Measurements from ENCODE around the gene ZNF385B.

The ZNF385B gene

GRCh38 chr2:179652296-179652695, 209.1 kb downstream of the ZNF385B start:
- TF ChIP-seq, protein P1, sequence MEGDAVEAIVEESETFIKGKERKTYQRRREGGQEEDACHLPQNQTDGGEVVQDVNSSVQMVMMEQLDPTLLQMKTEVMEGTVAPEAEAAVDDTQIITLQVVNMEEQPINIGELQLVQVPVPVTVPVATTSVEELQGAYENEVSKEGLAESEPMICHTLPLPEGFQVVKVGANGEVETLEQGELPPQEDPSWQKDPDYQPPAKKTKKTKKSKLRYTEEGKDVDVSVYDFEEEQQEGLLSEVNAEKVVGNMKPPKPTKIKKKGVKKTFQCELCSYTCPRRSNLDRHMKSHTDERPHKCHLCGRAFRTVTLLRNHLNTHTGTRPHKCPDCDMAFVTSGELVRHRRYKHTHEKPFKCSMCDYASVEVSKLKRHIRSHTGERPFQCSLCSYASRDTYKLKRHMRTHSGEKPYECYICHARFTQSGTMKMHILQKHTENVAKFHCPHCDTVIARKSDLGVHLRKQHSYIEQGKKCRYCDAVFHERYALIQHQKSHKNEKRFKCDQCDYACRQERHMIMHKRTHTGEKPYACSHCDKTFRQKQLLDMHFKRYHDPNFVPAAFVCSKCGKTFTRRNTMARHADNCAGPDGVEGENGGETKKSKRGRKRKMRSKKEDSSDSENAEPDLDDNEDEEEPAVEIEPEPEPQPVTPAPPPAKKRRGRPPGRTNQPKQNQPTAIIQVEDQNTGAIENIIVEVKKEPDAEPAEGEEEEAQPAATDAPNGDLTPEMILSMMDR (conservative IDR thresholded peaks at IDR 0.05): no peak
- H3K27ac ChIP-seq: no peak overlapping the region

DNA sequence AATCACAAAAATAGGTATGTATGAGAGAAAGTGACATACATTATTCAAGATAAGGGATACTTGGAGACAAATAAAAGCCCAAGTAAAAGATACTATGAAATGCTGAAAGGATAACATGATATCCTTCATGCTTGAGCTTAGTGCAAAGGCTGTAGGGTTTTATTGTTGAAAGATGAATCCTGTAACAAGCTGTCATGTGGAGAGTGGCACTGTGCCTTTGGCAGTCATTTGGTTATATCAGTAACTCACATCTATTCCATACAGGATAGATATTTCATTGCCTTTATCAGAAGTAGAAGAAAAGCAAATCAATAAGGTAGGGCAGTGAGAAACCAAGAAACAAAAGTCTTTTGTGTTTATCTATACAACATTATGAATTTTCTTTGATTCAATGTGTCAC, 211.0 kb downstream of the ZNF385B start:
- TF ChIP-seq, protein P1 (conservative IDR thresholded peaks at IDR 0.05): no peak

DNA sequence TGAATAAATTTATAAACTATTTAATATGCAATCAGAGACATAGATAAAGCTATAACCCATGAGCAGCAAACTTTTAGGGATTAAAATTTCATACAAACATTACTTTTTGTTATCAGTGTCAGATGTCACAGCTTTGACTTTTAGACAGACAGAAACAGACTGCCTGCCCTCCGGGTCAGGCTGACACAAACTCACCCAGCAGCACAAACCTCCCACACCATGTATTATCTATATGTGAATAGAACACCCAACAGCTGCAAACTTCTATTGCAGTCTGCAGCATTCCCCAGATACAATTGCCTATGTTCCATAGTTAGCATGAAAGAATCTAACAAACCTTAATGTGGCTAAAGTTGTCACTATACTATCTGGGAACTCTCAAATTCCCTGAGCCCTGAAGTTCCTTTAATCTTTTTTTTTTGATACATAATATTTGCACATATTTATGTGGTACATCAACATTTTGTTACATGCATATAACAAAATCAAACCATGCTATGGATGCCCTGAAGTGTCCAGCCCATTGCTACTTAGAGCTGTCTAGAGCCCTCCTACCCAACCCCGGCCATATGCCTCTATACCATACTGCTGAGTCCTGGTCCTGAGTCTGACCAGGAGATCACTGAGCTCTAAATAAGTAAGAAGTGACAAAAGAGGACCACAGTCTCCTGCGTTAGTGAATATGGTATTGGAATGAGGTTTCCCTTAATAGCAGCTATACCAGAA, 214.4 kb downstream of the ZNF385B start:
- TF ChIP-seq, protein P1 (conservative IDR thresholded peaks at IDR 0.05): no peak
- H3K27ac ChIP-seq: no peak overlapping the region

More for the DNA sequence above, 211.0 kb downstream of the ZNF385B start:
- H3K27ac ChIP-seq: no peak overlapping the region; the same call in 1 of the 2 replicates

DNA sequence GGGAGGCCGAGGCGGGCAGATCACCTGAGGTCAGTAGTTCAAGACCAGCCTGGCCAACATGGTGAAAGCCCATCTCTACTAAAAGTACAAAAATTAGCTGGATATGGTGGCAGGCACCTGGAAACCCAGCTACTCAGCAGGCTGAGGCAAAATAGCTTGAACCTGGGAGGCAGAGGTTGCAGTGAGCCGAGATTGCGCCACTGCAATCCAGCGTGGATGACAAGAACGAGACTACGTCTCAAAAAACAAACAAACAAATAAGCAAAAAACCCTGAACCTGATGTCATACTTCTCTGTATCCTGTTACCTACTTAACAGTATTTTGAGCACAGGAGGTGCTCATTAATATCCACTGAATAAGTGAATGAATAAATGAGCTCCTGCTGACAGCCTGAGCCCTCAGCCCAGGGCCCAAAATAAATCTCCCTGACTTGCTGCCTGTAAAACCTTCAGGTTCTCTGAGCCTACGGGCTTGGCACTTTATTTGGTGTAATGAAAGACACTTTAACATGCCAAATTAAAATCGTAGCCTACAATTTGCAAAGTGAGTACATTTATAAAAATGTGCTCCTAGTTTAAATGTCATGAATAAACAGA, 215.1 kb downstream of the ZNF385B start:
- TF ChIP-seq, protein P1 (conservative IDR thresholded peaks at IDR 0.05): no peak
- H3K27ac ChIP-seq: no peak overlapping the region

DNA sequence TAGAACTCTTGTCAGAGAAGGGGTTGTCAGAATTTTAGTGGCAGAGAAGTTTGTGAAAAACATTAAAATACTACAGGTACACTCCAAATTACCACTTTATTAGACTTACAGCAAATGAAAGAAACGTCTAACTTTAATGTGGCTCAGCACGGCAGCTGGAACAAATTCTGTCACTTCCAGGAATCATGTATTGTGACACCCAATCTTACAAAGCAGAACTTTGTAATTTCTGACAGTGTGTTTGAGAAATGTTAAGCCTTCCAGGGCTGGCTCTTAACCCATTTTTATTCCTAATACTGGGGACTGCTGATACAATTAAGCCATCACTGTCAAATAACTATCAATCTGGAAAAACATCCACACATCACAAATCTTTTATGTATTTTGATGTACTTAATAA, 216.4 kb downstream of the ZNF385B start:
- TF ChIP-seq, protein P1 (conservative IDR thresholded peaks at IDR 0.05): no peak
- H3K27ac ChIP-seq: no peak overlapping the region; the same call in 1 of the 2 replicates

GRCh38 chr2:179642462-179642861, 218.9 kb downstream of the ZNF385B start:
- TF ChIP-seq, protein P1 (conservative IDR thresholded peaks at IDR 0.05): no peak

GRCh38 chr2:179636995-179637394, 224.4 kb downstream of the ZNF385B start:
- TF ChIP-seq, protein P1 (conservative IDR thresholded peaks at IDR 0.05): no peak
- H3K27ac ChIP-seq: peak overlapping the region; percentile 88

More at GRCh38 chr2:179642462-179642861, 218.9 kb downstream of the ZNF385B start:
- H3K27ac ChIP-seq: peak overlapping the region; percentile 58

All from VCaP (cell line).